Activated T-helper 1 cell treated with anti-CD3 and anti-CD28 coated beads, Interleukin-12 subunit alpha, Interleukin-12 subunit beta, Interleukin-2, Interleukin-4 antibody, amounts not matched to agents 30 ng/mL and 10 ng/mL and 1 ng/mL, durations not matched to agents 14 hours and 24 hours and 36 hours (primary cell): Measurements from ENCODE around the gene NEDD9. TPM values are rescaled to one million over a fixed set of nuclear protein-coding genes. Genes with fewer than 3 reads are reported as not detected.

Experiments
- DNase-seq: peaks from one replicate; pipeline ENCODE4 v3.0.0; 2021; ENCODE audit warnings: low spot score
- H3K27ac Mint-ChIP-seq: one replicate; pipeline ENCODE4 v1.8.0; 2021; ENCODE audit warnings: mild to moderate bottlenecking, mixed read lengths
- H3K27me3 Mint-ChIP-seq: one replicate; pipeline ENCODE4 v1.8.0; 2022; ENCODE audit warnings: mild to moderate bottlenecking, moderate library complexity, mixed read lengths; ENCODE audit not compliant: insufficient read depth
- H3K36me3 Mint-ChIP-seq: one replicate; pipeline ENCODE4 v1.8.0; 2021; ENCODE audit warnings: low read depth, mixed read lengths
- H3K4me1 Mint-ChIP-seq: one replicate; pipeline ENCODE4 v1.8.0; 2021; ENCODE audit warnings: low read depth, mixed read lengths
- H3K4me3 Mint-ChIP-seq: one replicate; pipeline ENCODE4 v1.8.0; 2021; ENCODE audit warnings: mild to moderate bottlenecking, moderate library complexity, mixed read lengths
- H3K9me3 Mint-ChIP-seq: one replicate; pipeline ENCODE4 v1.8.0; 2021; ENCODE audit warnings: mixed read lengths
- intact Hi-C: fragments of 100-400 bp; cut with micrococcal nuclease; formaldehyde crosslinking; loops from one replicate; pipeline ENCODE4 v1.15.1; 2024
- total RNA-seq: library from RNA; stranded (reverse); gene quantifications from 2 replicates; pipeline ENCODE4 v1.2.3, GENCODE V29; 2022

Gene NEDD9
- total RNA-seq, 1 donor from 2014 or later, result 53.2 TPM

DNA sequence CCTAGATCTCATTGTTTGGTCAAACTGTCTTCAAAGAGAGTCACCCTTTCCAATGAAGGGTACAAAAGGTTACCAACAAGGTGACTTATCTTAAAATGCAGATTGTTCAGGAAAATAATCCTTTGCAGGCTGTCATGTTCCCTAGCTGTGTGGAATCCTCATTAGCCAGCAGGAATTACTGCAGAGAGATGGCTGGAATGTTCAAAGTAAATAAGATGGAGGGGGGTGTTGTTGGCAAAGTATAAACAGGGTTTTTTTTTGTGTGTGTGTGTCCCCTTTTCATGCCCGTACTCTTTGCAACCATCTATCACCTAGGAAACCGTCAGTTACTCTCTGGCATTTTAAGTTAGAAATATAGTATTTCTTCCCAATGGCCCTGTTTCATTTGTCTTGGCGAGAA, 6.5 kb downstream of the NEDD9 start:
- H3K9me3 Mint-ChIP-seq, result no peaks in the 10 kb centered on the region

DNA sequence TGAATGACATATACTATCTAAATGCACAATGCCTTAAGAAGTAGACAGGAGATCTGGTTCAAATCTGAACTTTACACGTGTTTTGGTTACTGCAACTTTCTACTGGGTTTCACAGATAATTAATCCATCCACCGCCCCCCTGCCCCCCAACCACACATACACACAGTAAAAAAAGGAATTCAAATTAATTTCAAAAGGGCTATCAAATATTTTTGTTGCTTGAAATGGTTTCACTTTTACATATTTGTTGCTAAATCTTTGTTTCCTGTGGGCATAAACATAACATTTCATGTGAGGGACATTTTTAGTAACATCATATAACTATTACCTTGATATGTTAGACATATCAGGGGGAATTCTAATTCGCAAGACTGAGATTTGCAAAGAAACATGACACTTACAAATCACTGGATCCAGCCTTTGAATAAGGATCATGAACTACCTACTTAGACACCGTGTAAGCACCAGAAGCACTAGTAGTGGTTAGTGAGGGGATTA, 7.5 kb downstream of the NEDD9 start:
- Mint-ChIP-seq H3K27me3 (no peaks in the 10 kb centered on the region), H3K36me3 (peaks cover 59% of the 10 kb centered on the region), H3K4me3 (peak overlapping the region; percentile 65), H3K4me1 (peaks cover 78% of the 10 kb centered on the region), H3K9me3 (no peaks in the 10 kb centered on the region), H3K27ac (peak overlapping the region; percentile 87)
- intact Hi-C loops, result loop anchor here (1.0 to 2.0 kb wide), 8 partner anchors 7 to 386 kb away; partner anchors contain the start of genes MAK and NEDD9
- no peak for DNase-seq

More for the DNA sequence above, 6.5 kb downstream of the NEDD9 start:
- Mint-ChIP-seq H3K27me3 (no peaks in the 10 kb centered on the region), H3K36me3 (peaks cover 59% of the 10 kb centered on the region), H3K4me1 (peaks cover 79% of the 10 kb centered on the region), H3K27ac (peak overlapping the region; percentile 53), H3K4me3 (peak overlapping the region; percentile 28)
- intact Hi-C loops, result no loop called here
- DNase-seq, result no peak

- peak overlapping the region; percentile 87 for H3K27ac Mint-ChIP-seq
- H3K36me3 Mint-ChIP-seq, result peaks cover 58% of the 10 kb centered on the region
- peaks cover 80% of the 10 kb centered on the region for H3K4me1 Mint-ChIP-seq
- H3K4me3 Mint-ChIP-seq, result peak overlapping the region; percentile 65
- H3K27me3 Mint-ChIP-seq, result no peaks in the 10 kb centered on the region
- peak; percentile 58 for DNase-seq
- intact Hi-C loops, result loop anchor here (1.0 to 2.0 kb wide), 8 partner anchors 8 to 386 kb away; partner anchors contain the start of genes MAK and NEDD9
- H3K9me3 Mint-ChIP-seq, result no peaks in the 10 kb centered on the region
Observed at GRCh38 chr6:11224252-11224965, 8.1 kb downstream of the NEDD9 start.

DNA sequence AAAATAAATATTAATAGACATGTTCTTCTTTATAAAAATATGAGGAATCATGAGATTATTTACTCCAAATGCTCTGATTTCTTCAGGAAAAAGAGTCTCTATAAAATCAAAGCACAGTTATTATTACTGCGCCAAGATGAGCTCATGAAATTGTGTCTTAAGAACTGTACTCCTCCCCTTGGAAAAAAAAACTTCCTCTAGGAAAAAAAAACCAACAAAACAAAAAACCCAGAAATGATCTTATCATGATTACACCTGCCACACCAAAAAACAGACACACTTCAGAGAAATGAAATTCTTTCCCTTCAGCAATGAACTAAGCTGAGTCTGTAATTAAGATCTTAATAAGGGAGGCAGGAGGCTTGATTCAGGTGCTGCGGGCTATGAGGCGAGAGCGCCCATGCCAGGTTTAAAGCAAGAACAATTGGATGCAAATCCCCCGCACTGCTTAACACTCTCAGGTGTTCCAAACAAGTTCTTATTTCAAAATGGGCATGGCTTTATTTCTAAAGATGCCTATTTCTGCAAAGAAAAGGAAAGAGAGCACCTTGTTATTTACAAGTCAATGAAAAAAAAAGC, 9.1 kb downstream of the NEDD9 start:
- peaks cover 85% of the 10 kb centered on the region for H3K4me1 Mint-ChIP-seq
- intact Hi-C loops, result no loop called here
- no peak for DNase-seq
- no peaks in the 10 kb centered on the region for H3K27me3 Mint-ChIP-seq
- peak overlapping the region; percentile 87 for H3K27ac Mint-ChIP-seq
- H3K36me3 Mint-ChIP-seq, result peaks cover 61% of the 10 kb centered on the region
- H3K9me3 Mint-ChIP-seq, result no peaks in the 10 kb centered on the region
- peak overlapping the region; percentile 38 for H3K4me3 Mint-ChIP-seq

DNA sequence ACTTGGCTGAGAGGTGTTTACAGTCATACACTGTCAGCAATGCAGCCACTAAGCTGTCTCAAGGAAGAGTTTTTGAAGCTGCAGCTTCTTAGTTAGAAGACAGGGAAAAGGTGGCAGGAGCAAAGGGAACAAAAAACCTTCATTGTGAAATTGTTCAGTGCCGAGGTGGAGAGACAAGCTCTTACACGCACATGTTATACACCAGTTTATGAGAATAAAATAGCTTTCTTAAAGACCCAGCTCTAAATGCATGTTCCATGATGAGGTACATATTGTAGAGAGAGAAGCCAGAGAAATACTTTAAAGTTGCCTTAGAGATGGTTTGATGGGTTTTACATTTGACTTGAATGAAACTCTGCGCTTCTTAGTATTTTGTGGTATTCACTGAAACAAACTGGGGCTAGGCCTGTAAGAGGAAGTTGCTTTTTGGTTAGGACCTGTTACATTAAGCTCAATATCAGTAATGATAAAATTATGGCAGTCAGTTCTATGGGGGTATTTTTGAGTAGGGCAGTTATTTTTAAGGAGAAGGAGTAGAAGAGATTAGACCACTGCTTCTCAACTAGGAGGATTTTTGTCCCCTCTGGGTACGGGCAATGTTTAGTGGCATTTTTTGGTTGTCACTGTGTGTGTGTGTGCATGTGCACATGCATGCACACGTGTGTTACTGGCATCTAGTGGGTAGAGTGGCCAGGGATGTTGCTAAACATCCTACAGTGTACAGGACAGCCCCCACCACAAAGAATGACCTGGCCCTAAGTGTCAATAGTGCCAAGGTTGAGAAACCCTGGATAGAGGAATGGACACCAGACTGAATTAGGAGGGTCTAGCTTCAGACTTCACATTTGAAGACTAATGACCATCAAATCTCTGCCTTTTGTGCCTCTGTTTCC, 9.8 kb downstream of the NEDD9 start:
- intact Hi-C loops, result no loop called here
- H3K36me3 Mint-ChIP-seq, result peaks cover 61% of the 10 kb centered on the region

DNA sequence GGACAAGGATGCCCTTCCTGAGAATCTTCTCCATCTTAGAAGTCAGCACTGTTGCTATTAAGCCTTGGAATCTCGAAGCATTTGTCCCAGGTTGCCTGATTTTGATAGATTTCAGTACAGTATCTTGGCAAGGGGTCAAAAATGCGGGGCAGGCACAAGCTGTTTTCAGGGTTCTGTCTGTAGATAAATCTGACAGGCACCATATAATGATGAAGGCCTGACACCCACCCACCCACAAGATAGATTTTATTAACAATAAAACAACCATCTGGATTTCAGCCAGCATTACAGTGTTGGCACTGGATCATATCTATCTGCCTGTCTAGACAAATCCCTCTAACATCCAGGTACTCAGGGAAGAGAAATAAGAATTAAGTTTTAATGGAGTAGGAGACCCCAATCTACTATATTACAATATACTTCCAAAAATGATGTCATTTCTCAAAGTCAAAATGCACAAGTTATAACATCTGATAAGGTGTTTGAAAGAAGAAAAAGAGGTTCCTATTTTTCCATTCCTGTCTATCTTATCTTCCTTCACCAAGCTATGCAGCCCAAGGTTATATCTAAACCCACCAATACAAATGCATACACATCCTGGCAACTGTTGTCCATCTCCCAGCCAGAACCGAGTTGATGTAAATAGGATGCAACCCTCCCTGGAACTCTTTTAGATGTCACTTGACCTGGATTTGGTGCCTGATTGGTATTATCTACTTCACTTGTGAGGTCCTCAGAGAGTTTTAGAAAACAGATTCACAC, 10.7 kb downstream of the NEDD9 start:
- no peaks in the 10 kb centered on the region for H3K27me3 Mint-ChIP-seq
- no peak for DNase-seq
- peak overlapping the region; percentile 93 for H3K27ac Mint-ChIP-seq
- H3K36me3 Mint-ChIP-seq, result peaks cover 58% of the 10 kb centered on the region
- intact Hi-C loops, result no loop called here
- H3K4me1 Mint-ChIP-seq, result peaks cover 91% of the 10 kb centered on the region
- peak overlapping the region; percentile 57 for H3K4me3 Mint-ChIP-seq
- H3K9me3 Mint-ChIP-seq, result no peaks in the 10 kb centered on the region

More for the DNA sequence above, 9.8 kb downstream of the NEDD9 start:
- H3K27me3 Mint-ChIP-seq, result no peaks in the 10 kb centered on the region
- peaks cover 86% of the 10 kb centered on the region for H3K4me1 Mint-ChIP-seq
- no peak for DNase-seq
- no peaks in the 10 kb centered on the region for H3K9me3 Mint-ChIP-seq
- H3K27ac Mint-ChIP-seq, result peak overlapping the region; percentile 93
- H3K4me3 Mint-ChIP-seq, result peak overlapping the region; percentile 57

GRCh38 chr6:11219400-11219834, 13.1 kb downstream of the NEDD9 start:
- Mint-ChIP-seq H3K4me1 (peaks cover 84% of the 10 kb centered on the region), H3K27me3 (no peaks in the 10 kb centered on the region), H3K36me3 (peaks cover 60% of the 10 kb centered on the region), H3K4me3 (peak overlapping the region; percentile 24), H3K9me3 (no peaks in the 10 kb centered on the region), H3K27ac (peak overlapping the region; percentile 55)
- intact Hi-C loops, result no loop called here
- DNase-seq, result no peak

DNA sequence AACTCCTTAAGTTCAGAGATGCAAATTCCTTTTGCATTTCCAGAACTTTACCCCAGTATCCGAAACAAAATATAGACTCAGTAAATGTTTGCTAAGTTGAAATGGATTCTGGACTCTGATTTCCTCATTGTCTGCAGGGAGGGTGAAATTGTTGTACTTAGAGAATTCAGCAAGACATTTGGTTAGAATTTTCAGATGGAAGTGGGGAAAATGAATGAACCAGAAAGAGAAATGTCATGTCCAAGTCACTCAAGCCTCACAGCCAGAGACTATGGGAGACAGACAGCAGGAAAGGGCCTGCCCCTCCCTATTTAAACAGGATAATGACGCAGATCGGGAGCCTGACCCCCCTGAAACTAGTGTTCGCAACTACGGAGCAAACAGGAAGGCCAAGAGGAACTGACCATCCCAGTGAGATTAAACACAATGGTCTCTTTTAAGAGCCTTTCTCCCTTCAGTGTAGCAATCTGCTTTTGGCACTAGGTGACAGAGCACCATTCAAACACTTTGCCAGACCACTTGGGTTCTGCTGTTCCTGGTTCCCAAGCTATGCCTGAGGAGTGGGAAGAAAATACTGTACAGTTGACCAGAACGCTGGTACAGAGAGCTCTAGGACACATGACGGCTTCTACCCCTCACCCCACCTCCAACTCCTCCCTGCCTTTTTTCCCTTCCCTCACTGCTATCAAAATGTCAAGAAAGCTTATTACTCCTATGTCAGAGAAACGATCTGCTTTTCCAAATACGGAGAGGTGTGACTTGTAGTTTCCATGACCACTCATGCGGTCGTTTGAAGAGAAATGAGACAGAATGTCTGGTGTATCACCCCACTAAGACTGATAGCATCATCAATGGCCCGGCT, 13.7 kb downstream of the NEDD9 start:
- peak overlapping the region; percentile 24 for H3K4me3 Mint-ChIP-seq
- H3K9me3 Mint-ChIP-seq, result no peaks in the 10 kb centered on the region
- H3K36me3 Mint-ChIP-seq, result peaks cover 62% of the 10 kb centered on the region
- intact Hi-C loops, result no loop called here
- no peaks in the 10 kb centered on the region for H3K27me3 Mint-ChIP-seq
- peaks cover 79% of the 10 kb centered on the region for H3K4me1 Mint-ChIP-seq
- DNase-seq, result no peak
- H3K27ac Mint-ChIP-seq, result peak overlapping the region; percentile 55

DNA sequence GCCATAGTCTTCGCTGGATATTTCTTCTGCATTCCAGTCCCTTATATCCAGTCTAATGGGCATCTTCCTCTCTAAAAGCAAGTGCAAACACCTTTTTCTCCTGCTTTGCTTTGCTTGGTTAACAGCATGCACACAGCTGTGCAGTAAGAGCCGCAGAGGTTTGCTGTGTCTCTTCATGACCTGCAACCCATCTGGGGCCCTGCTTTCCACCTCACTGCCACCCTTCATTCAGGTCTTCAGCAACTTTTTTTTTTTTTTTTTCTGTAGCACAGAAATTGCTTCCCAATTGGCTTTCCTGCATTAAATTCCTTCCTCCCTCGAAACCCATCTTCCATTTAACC, 14.4 kb downstream of the NEDD9 start:
- Mint-ChIP-seq H3K36me3 (peaks cover 64% of the 10 kb centered on the region), H3K27ac (peak overlapping the region; percentile 55), H3K4me1 (peaks cover 78% of the 10 kb centered on the region), H3K9me3 (no peaks in the 10 kb centered on the region), H3K4me3 (no peak overlapping the region), H3K27me3 (no peaks in the 10 kb centered on the region)
- no peak for DNase-seq
- intact Hi-C loops, result no loop called here

- peaks cover 66% of the 10 kb centered on the region for H3K36me3 Mint-ChIP-seq
- intact Hi-C loops, result loop anchor here (1.0 kb wide), 2 partner anchors 9 to 14 kb away; no protein-coding TSS in a partner anchor
- H3K27ac Mint-ChIP-seq, result no peak overlapping the region
Observed at GRCh38 chr6:11217360-11218101, 14.9 kb downstream of the NEDD9 start.

GRCh38 chr6:11215773-11216172, 16.7 kb downstream of the NEDD9 start:
- Mint-ChIP-seq H3K4me1 (peaks cover 82% of the 10 kb centered on the region), H3K27ac (peak overlapping the region; percentile 28), H3K9me3 (no peaks in the 10 kb centered on the region), H3K36me3 (peaks cover 73% of the 10 kb centered on the region), H3K27me3 (no peaks in the 10 kb centered on the region), H3K4me3 (no peak overlapping the region)
- intact Hi-C loops, result no loop called here
- no peak for DNase-seq

More at GRCh38 chr6:11217360-11218101, 14.9 kb downstream of the NEDD9 start:
- H3K4me3 Mint-ChIP-seq, result no peak overlapping the region
- DNase-seq, result no peak
- H3K9me3 Mint-ChIP-seq, result no peaks in the 10 kb centered on the region
- peaks cover 78% of the 10 kb centered on the region for H3K4me1 Mint-ChIP-seq
- no peaks in the 10 kb centered on the region for H3K27me3 Mint-ChIP-seq
